Nephron (organoid): Measurements from ENCODE around the gene HGFAC.

Experiments used
- H3K27ac Mint-ChIP-seq, 3 experiments: 2 replicates each; pipeline ENCODE4 v1.8.0; 2020; ENCODE audit warnings: mixed read lengths in 3 of 3, mild to moderate bottlenecking in 2 of 3, moderate library complexity in 1 of 3
- H3K27me3 Mint-ChIP-seq: 2 replicates; pipeline ENCODE4 v1.8.0; 2021; ENCODE audit warnings: low read depth, mild to moderate bottlenecking, moderate library complexity, mixed read lengths
- H3K36me3 Mint-ChIP-seq: 2 replicates; pipeline ENCODE4 v1.8.0; 2020; ENCODE audit warnings: low read depth, mixed read lengths
- H3K4me1 Mint-ChIP-seq: 2 replicates; pipeline ENCODE4 v1.8.0; 2020; ENCODE audit warnings: mixed read lengths
- H3K4me3 Mint-ChIP-seq, 3 experiments: 2 replicates each; pipeline ENCODE4 v1.8.0; 2020; ENCODE audit warnings: mild to moderate bottlenecking in 3 of 3, mixed read lengths in 3 of 3, moderate library complexity in 2 of 3
- H3K9me3 Mint-ChIP-seq: 2 replicates; pipeline ENCODE4 v1.8.0; 2020; ENCODE audit warnings: mixed read lengths
- CTCF ChIP-seq, 3 experiments: fragments of 200-600 bp; sonication (generic); IDR thresholded peaks; one replicate each; pipeline ENCODE4 v1.5.0; 2021; ENCODE audit warnings: antibody characterized with exemption in 3 of 3; ENCODE audit not compliant: unreplicated experiment in 3 of 3

Gene HGFAC

GRCh38 chr4:3496021-3496420, 54.3 kb downstream of the HGFAC start:
- TF ChIP-seq CTCF (IDR thresholded peaks at IDR 0.05; ENCODE audit: unreplicated experiment in 3 of 3) = no peak
- H3K4me3 Mint-ChIP-seq = no peak overlapping the region
- H3K9me3 Mint-ChIP-seq = no peaks in the 10 kb centered on the region
- H3K4me1 Mint-ChIP-seq = peaks cover 9% of the 10 kb centered on the region
- H3K36me3 Mint-ChIP-seq = no peaks in the 10 kb centered on the region
- H3K27me3 Mint-ChIP-seq = peaks cover 16% of the 10 kb centered on the region
- H3K27ac Mint-ChIP-seq = no peak overlapping the region

- H3K4me3 Mint-ChIP-seq = no peak overlapping the region
- no peak for TF ChIP-seq CTCF (IDR thresholded peaks at IDR 0.05; ENCODE audit: unreplicated experiment in 3 of 3)
- peaks cover 1% of the 10 kb centered on the region for H3K4me1 Mint-ChIP-seq
- no peaks in the 10 kb centered on the region for H3K36me3 Mint-ChIP-seq
- peaks cover 5% of the 10 kb centered on the region for H3K27me3 Mint-ChIP-seq
- H3K27ac Mint-ChIP-seq = no peak overlapping the region
- no peaks in the 10 kb centered on the region for H3K9me3 Mint-ChIP-seq
Observed at GRCh38 chr4:3497095-3497494, 55.3 kb downstream of the HGFAC start.

- no peaks in the 10 kb centered on the region for H3K9me3 Mint-ChIP-seq
- H3K4me3 Mint-ChIP-seq = no peak overlapping the region
- no peak overlapping the region for H3K27ac Mint-ChIP-seq
- no peak for TF ChIP-seq CTCF (IDR thresholded peaks at IDR 0.05; ENCODE audit: unreplicated experiment in 3 of 3)
- no peaks in the 10 kb centered on the region for H3K4me1 Mint-ChIP-seq
- H3K36me3 Mint-ChIP-seq = no peaks in the 10 kb centered on the region
- H3K27me3 Mint-ChIP-seq = peaks cover 5% of the 10 kb centered on the region
Observed at GRCh38 chr4:3497523-3498389, 56.0 kb downstream of the HGFAC start.

- Mint-ChIP-seq H3K27ac (no peak overlapping the region), H3K27me3 (peaks cover 5% of the 10 kb centered on the region), H3K4me1 (no peaks in the 10 kb centered on the region), H3K9me3 (no peaks in the 10 kb centered on the region), H3K36me3 (peaks cover 3% of the 10 kb centered on the region), H3K4me3 (no peak overlapping the region)
- TF ChIP-seq CTCF (IDR thresholded peaks at IDR 0.05; ENCODE audit: unreplicated experiment in 3 of 3) = no peak
Observed at GRCh38 chr4:3498407-3498806, 56.6 kb downstream of the HGFAC start.
